Astrocyte (in vitro differentiated cells and primary cell): ENCODE measurements around the gene GLIPR2. TPM values are rescaled to one million over a fixed set of nuclear protein-coding genes. Genes with fewer than 3 reads are reported as not detected.

ENCODE experiments used
- DNase-seq: peaks from one replicate; pipeline ENCODE4 v3.0.0-alpha.2; 2010; ENCODE audit warnings: low read depth
- FAIRE-seq: peaks from 2 replicates; lab custom pipeline; 2011; peaks lifted over from hg19 to GRCh38; lab: Jason Lieb, UNC
- H2AFZ ChIP-seq: 2 replicates; pipeline ENCODE4 v1.6.0; 2012; ENCODE audit warnings: low read depth, low read length, inconsistent platforms
- H3K27ac ChIP-seq: 2 replicates; pipeline ENCODE4 v1.5.1; 2011; ENCODE audit warnings: low read depth, low read length, inconsistent platforms
- H3K27me3 ChIP-seq: 2 replicates; pipeline ENCODE4 v1.6.0; 2011; ENCODE audit warnings: low read length, inconsistent platforms; ENCODE audit not compliant: insufficient read depth
- H3K36me3 ChIP-seq: 2 replicates; pipeline ENCODE4 v1.5.1; 2011; ENCODE audit warnings: low read length, inconsistent platforms; ENCODE audit not compliant: insufficient read depth
- H3K4me1 ChIP-seq: 2 replicates; pipeline ENCODE4 v1.5.1; 2011; ENCODE audit warnings: low read length, inconsistent platforms; ENCODE audit not compliant: insufficient read depth
- H3K4me2 ChIP-seq: 2 replicates; pipeline ENCODE4 v1.6.0; 2012; ENCODE audit warnings: low read length, inconsistent platforms
- H3K4me3 ChIP-seq: 2 replicates; pipeline ENCODE4 v1.5.1; 2011; ENCODE audit warnings: low read depth, mild to moderate bottlenecking, low read length, inconsistent platforms; ENCODE audit not compliant: insufficient read depth
- H3K79me2 ChIP-seq: 2 replicates; pipeline ENCODE4 v1.6.0; 2012; ENCODE audit warnings: mild to moderate bottlenecking, low read length, inconsistent platforms; ENCODE audit not compliant: insufficient read depth
- H3K9ac ChIP-seq: 2 replicates; pipeline ENCODE4 v1.6.0; 2012; ENCODE audit warnings: mild to moderate bottlenecking, low read length, inconsistent platforms
- H3K9me3 ChIP-seq: 2 replicates; pipeline ENCODE4 v1.5.1; 2012; ENCODE audit warnings: low read depth, mild to moderate bottlenecking, low read length, inconsistent platforms; ENCODE audit not compliant: insufficient read depth
- H4K20me1 ChIP-seq: 2 replicates; pipeline ENCODE4 v1.6.0; 2012; ENCODE audit warnings: low read length, inconsistent platforms; ENCODE audit not compliant: insufficient read depth
- H3K27ac Mint-ChIP-seq: one replicate; pipeline ENCODE4 v1.8.0; 2021; ENCODE audit warnings: mild to moderate bottlenecking, mixed read lengths; ENCODE audit not compliant: unreplicated experiment
- H3K27me3 Mint-ChIP-seq: one replicate; pipeline ENCODE4 v1.8.0; 2021; ENCODE audit warnings: low read depth, mixed read lengths; ENCODE audit not compliant: unreplicated experiment
- H3K36me3 Mint-ChIP-seq: one replicate; pipeline ENCODE4 v1.8.0; 2021; ENCODE audit warnings: low read depth, mixed read lengths; ENCODE audit not compliant: unreplicated experiment
- H3K4me1 Mint-ChIP-seq: one replicate; pipeline ENCODE4 v1.8.0; 2021; ENCODE audit warnings: low read depth, mixed read lengths; ENCODE audit not compliant: unreplicated experiment
- H3K4me3 Mint-ChIP-seq: one replicate; pipeline ENCODE4 v1.8.0; 2021; ENCODE audit warnings: mild to moderate bottlenecking, moderate library complexity, mixed read lengths; ENCODE audit not compliant: unreplicated experiment
- H3K9me3 Mint-ChIP-seq: one replicate; pipeline ENCODE4 v1.8.0; 2021; ENCODE audit warnings: mild to moderate bottlenecking, mixed read lengths; ENCODE audit not compliant: unreplicated experiment
- CTCF ChIP-seq: IDR thresholded peaks from 2 replicates; pipeline ENCODE4 v1.5.1; 2011; ENCODE audit warnings: low read depth, mild to moderate bottlenecking, inconsistent platforms, low read length, moderate library complexity; ENCODE audit not compliant: insufficient read depth
- EZH2 ChIP-seq: IDR thresholded peaks from 2 replicates; pipeline ENCODE4 v1.6.1; 2012; ENCODE audit warnings: mild to moderate bottlenecking, low read length, inconsistent platforms; ENCODE audit not compliant: insufficient read depth
- total RNA-seq: library from RNA; stranded (reverse); gene quantifications from 2 replicates; pipeline ENCODE4 v1.2.1, GENCODE V29; 2021

The GLIPR2 gene
- total RNA-seq, 1 donor from 2014 or later: 150 TPM

- H3K36me3 ChIP-seq: peaks cover 7% of the 10 kb centered on the region
- H2AFZ ChIP-seq: no peak overlapping the region
- peaks cover 3% of the 10 kb centered on the region for H3K4me1 ChIP-seq
- FAIRE-seq (no peak), DNase-seq (no peak)
- H3K9ac ChIP-seq: no peak overlapping the region
- H3K27me3 ChIP-seq: no peaks in the 10 kb centered on the region
- Mint-ChIP-seq H3K27me3 (no peaks in the 10 kb centered on the region), H3K4me1 (peaks cover 10% of the 10 kb centered on the region), H3K9me3 (no peaks in the 10 kb centered on the region), H3K27ac (no peak overlapping the region), H3K36me3 (peaks cover 13% of the 10 kb centered on the region), H3K4me3 (no peak overlapping the region)
- no peak overlapping the region for H3K4me3 ChIP-seq
- H3K9me3 ChIP-seq: no peaks in the 10 kb centered on the region
- no peak overlapping the region for H3K4me2 ChIP-seq
- TF ChIP-seq CTCF (no peak), EZH2 (no peak)
- no peaks in the 10 kb centered on the region for H3K79me2 ChIP-seq
- H4K20me1 ChIP-seq: no peaks in the 10 kb centered on the region
- no peak overlapping the region for H3K27ac ChIP-seq
Measured at GRCh38 chr9:36112516-36112915, 24.0 kb upstream of the GLIPR2 start.

GRCh38 chr9:36113999-36114398, 22.5 kb upstream of the GLIPR2 start:
- no peak overlapping the region for H2AFZ ChIP-seq
- H3K36me3 ChIP-seq: peaks cover 3% of the 10 kb centered on the region
- H4K20me1 ChIP-seq: no peaks in the 10 kb centered on the region
- peaks cover 3% of the 10 kb centered on the region for H3K4me1 ChIP-seq
- H3K9me3 ChIP-seq: no peaks in the 10 kb centered on the region
- no peak overlapping the region for H3K4me3 ChIP-seq
- Mint-ChIP-seq H3K27me3 (no peaks in the 10 kb centered on the region), H3K27ac (no peak overlapping the region), H3K36me3 (peaks cover 16% of the 10 kb centered on the region), H3K9me3 (no peaks in the 10 kb centered on the region), H3K4me1 (peaks cover 18% of the 10 kb centered on the region), H3K4me3 (no peak overlapping the region)
- no peak overlapping the region for H3K4me2 ChIP-seq
- no peaks in the 10 kb centered on the region for H3K27me3 ChIP-seq
- H3K79me2 ChIP-seq: no peaks in the 10 kb centered on the region
- FAIRE-seq (no peak), DNase-seq (no peak)
- no peak overlapping the region for H3K27ac ChIP-seq
- no peak overlapping the region for H3K9ac ChIP-seq
- TF ChIP-seq EZH2 (no peak), CTCF (no peak)

- TF ChIP-seq EZH2 (no peak), CTCF (no peak)
- H3K9me3 ChIP-seq: no peaks in the 10 kb centered on the region
- no peaks in the 10 kb centered on the region for H4K20me1 ChIP-seq
- Mint-ChIP-seq H3K36me3 (peaks cover 20% of the 10 kb centered on the region), H3K27me3 (no peaks in the 10 kb centered on the region), H3K27ac (peak overlapping the region; percentile 8), H3K4me1 (peaks cover 18% of the 10 kb centered on the region), H3K4me3 (no peak overlapping the region), H3K9me3 (no peaks in the 10 kb centered on the region)
- H3K36me3 ChIP-seq: peaks cover 7% of the 10 kb centered on the region
- H3K4me2 ChIP-seq: no peak overlapping the region
- no peaks in the 10 kb centered on the region for H3K27me3 ChIP-seq
- FAIRE-seq (no peak), DNase-seq (no peak)
- H3K27ac ChIP-seq: no peak overlapping the region
- no peak overlapping the region for H3K9ac ChIP-seq
- H3K79me2 ChIP-seq: no peaks in the 10 kb centered on the region
- peaks cover 3% of the 10 kb centered on the region for H3K4me1 ChIP-seq
- no peak overlapping the region for H2AFZ ChIP-seq
- no peak overlapping the region for H3K4me3 ChIP-seq
Measured at GRCh38 chr9:36116593-36116992, 19.9 kb upstream of the GLIPR2 start.
